HG02852 (cell line): Measurements from ENCODE around the gene MAPK8IP1.
"Not testable (repeated sequence)": the region's sequence is repeated elsewhere in the genome, so short reads cannot be mapped to it uniquely, and the experiment has no call there.

Experiments
- ATAC-seq: cut with Tn5 transposase; IDR thresholded peaks from one replicate; pipeline ENCODE4 v1.9.1; 2021; ENCODE audit warnings: mild to moderate bottlenecking, moderate library complexity; ENCODE audit not compliant: unreplicated experiment

The MAPK8IP1 gene

DNA sequence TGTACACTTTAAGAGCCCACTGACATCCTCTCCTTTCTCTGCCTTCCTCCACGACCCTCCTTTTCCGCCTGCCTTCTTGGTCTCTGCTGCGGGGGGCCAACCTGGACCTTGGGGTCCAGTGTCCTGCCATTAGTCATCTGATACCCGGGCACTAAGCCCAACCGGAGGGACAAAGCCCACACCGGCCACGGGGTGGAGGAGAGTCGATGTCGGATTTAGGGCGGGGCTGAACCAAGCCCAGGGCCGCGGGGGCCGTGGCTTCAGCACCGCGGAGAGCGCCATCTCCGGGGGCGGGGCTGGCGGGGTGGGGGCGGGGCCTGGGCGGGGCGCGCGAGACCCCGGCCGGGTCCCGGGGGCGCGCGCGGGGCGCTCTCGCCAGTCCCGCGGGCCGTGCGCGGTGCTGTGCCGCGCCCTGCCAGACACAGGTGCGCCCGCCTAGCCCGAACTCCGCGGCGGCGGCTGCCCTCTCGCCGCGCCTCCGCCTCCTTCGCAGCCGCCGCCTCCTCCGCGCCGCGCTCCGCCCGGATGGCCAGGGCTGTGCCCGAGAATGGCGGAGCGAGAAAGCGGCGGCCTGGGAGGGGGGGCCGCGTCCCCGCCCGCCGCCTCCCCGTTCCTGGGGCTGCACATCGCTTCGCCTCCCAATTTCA is at the start of gene MAPK8IP1:
Gene MAPK8IP1, plus strand, starts transcription at position 378 of the 647 bp plus-strand sequence. Its CDS starts 170 bp downstream, at position 548.
- peak; percentile 66 for ATAC-seq

DNA sequence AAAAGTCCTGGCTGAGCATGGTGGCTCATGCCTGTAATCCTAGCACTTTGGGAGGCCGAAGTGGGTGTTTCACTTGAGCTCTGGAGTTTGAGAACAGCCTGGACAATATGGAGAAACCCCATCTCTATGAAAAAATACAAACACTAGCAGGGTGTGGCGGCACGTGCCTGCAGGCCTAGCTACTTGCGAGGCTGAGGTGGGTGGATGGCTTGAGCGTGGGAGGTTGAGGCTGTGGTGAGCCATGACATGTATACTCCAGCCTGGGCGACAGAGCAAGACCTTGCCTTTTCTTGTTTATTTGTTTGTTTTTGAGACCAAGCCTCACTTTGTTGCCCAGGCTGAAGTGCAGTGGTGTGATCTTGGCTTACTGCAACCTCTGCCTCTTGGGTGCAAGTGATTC is 46.2 kb upstream of the MAPK8IP1 start:
- no peak for ATAC-seq

DNA sequence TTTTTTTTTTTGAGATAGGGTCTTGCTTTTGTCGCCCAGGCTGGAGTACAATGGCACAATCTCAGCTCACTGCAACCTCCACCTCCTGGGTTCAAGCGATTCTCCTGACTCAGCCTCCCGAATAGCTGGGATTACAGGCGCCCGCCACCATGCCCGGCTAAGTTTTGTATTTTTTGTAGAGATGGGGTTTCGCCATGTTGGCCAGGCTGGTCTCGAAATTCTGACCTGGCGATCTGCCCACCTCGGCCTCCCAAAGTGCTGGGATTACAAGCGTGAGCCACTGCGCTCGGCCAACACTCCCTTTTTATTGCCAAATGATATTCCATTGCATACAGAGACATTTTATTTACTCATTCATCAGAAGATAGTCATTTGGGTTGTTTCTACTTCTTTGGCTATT is 45.2 kb upstream of the MAPK8IP1 start:
- not testable (repeated sequence) for ATAC-seq

DNA sequence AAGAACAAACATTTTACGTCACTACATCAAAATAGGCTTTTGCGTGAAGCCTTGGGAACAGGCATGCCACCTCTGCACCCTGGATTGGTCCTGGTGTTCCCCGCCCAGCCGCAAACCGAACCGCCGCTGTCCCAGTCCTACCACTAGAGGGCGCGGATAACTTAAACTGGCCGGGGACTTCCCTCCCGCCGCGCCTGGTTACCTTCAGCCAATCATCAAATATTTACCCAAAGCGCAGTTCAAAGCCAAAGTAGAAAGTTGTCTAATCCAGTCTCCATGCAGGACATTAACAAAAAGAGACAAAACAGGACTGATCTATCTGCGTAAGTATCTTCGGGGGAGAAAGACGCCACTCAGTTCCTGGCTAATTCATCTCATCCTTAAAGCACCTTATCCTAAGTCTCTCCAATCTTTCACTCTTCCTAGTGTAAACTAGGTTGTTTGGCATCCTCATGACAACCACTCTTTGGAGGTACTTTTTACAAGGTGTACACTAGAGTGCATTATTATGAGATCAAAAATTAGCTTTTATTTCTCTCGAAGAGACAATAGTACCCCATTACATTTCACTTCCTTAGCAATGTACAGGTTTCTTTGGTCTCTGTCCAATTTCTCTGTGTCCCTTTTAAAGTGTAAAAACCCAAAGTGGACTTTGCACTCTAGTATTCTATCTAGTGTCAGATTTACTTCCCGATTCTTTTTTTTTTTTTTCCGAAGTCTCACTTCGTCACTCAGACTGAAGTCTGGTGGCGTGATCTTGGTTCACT is 42.1 kb upstream of the MAPK8IP1 start:
- no peak for ATAC-seq

DNA sequence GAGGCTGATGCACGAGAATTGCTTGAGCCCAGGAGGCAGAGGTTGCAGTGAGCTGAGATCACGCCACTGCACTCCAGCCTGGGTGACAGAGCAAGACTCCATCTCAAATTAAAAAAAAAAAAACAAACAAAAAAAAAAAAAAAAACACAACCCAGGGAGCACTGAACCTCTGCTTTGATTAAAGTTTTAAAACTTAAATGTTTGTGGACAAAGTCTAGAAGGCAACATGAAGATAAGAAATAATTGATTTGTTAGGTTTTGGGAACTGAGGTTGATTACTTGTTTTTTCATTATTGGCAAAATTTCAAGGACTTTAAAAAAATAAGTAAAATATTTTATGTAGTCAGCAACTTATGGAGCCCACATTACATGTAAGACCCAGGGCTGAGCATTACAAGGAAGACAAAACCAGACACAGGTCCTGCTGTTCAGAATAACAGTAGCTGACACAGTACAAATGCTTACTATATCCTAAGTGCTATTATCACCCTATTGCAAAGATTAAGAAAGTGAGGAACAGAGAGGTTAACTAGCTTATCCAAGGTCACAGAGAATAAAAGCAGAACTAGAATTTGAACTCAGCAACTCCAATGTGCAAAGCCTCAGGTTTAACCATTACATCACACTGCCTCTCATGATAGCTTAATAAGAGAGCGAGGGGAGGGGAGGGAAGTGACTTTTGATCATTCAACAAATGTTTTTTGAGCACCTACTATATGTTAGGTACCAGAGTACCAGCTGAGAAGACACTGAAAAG is 40.5 kb upstream of the MAPK8IP1 start:
- no peak for ATAC-seq

DNA sequence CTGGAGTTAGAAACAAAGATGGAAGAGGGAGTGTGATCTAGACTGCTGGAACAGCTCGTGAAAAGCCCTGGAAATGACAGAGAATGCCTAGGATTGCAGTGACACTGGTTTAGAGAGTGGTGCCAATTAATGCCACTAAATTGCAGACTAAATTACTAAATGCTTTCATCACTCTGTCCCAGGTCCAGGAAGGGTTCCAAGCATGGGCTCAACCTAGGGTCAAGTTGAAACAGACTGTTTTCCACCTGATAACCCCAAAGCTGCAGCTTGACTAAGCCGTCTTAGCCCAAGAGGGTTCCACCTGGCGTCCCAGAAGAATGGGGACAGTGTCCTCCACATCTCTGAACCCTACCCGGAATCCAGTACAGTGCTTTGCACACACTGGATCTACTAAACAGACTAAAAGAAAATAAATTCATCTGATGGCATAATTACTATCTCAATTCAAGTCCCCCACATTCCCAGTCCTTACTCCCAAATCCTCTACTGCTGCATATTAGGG is 39.2 kb upstream of the MAPK8IP1 start:
- ATAC-seq: no peak

DNA sequence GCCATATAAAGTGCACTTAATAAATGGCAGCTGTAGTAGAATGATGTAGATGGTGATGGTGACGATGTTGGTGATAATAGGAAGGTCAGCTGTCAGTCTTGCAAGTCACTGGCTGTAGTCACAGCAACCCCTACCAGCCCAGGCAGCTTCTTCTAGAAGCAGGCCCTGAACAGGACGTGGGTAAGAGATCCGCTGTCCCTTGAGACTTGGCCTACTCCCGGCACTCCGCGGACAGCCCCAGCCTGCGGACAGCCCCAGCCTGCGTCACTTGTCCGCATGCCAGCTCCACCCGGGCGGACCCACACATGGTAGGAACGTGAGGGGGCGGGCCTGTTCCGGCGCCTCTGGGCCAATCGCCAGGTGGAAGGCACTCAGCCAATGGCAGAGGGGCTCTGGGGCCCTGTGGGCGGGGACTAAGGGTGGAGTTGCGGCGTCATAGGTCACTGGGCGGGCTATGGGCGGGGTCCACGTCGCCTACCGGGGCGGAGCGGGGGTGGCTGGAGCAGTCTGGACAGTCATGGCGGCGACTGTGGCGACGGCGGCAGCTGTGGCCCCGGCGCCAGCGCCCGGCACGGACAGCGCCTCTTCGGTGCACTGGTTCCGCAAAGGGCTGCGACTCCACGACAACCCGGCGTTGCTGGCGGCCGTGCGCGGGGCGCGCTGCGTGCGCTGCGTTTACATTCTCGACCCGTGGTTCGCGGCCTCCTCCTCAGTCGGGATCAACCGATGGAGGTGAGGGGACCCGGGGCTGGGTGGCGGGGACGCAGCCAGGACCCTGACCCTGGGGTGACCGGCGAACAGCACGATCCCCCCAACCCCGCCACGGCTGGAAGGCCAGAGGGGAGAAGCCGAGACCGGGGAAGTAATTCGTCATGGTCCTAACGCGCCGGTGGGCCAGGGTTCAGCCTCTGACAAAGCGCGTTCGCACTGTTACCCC is 38.2 kb upstream of the MAPK8IP1 start, which contains the start of gene CRY2:
Gene CRY2, plus strand, starts transcription at position 502 of the 937 bp plus-strand sequence. Its CDS starts 16 bp downstream, at position 518.
- ATAC-seq: peak; percentile 90

DNA sequence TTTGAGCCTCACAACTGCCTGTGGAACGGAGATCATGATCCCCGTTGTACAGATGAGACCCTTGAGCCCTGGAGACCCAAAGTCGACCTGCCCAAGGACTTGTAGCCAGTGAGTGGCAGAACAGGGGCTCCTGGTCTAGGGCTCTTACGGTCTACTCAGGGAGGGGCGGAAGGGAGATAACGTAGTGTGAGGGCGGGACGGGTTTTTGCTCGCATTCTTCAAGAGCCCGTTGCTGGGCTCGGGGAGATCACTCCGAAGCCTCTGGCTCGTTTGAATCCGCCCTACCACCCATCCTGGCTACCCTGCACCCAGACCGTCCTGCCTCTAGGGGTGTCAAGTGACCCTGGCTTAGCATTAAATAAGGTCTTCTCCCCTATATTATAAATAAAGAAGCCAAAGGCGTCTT is 37.5 kb upstream of the MAPK8IP1 start:
- peak; percentile 16 for ATAC-seq

DNA sequence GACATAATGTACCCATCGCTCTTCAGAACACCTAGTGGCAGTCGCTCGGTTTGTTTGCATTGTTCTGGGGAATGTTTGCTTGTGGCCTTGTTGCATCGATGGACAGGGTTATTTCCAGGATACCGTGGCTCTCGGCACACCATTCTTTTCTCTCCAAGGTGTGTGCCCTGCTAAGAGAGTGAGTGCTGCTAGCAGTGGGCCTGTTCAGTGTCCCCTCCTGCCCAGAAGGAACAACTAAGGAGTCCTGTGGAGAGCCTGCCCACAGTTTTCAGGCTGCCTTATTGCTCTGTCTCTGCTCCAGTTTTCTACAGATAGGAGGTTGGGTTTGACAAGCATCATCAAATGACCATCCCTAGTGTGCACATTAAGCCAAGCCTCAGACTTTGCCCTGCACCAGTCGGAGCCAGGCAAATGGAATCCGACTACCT is 36.8 kb upstream of the MAPK8IP1 start:
- no peak for ATAC-seq

DNA sequence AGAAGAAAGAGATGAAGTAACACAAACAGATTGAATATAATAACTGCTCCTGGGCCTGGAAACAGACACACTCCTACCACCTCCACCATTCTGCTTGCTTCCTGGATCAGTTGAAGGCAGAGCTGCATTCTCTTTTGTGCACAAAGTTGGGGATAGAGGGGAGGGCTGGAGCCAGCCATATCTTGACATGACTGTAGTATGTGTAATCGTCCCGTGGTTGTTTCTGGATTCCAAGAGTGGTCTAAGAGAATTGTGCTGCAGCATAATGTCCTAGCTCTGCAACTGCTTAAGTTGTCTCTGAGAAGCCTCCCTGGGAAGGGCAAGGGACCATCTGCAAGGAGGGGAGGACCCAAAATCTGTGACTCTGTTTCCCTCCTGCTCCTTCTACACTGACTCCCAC is 35.0 kb upstream of the MAPK8IP1 start:
- ATAC-seq: no peak

DNA sequence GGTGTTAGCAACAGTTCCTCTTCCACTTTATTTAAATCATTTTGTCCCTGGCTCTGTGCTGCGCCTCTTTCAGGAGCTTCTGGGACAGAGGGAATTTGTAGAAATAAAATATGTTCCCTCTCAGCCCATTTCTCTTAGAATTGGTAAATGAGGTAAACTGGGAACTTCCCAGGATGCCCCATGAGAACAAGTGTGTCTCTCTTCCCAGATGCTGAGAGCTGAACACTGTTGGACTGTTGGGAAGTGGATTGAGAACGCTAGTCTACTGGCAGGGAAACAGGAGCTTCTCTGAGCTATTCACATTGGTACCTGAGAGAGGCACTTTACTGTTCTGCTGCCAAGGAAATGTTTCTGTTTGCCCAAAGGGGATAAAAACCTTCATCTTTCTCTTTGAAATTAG is 34.2 kb upstream of the MAPK8IP1 start:
- ATAC-seq: no peak

DNA sequence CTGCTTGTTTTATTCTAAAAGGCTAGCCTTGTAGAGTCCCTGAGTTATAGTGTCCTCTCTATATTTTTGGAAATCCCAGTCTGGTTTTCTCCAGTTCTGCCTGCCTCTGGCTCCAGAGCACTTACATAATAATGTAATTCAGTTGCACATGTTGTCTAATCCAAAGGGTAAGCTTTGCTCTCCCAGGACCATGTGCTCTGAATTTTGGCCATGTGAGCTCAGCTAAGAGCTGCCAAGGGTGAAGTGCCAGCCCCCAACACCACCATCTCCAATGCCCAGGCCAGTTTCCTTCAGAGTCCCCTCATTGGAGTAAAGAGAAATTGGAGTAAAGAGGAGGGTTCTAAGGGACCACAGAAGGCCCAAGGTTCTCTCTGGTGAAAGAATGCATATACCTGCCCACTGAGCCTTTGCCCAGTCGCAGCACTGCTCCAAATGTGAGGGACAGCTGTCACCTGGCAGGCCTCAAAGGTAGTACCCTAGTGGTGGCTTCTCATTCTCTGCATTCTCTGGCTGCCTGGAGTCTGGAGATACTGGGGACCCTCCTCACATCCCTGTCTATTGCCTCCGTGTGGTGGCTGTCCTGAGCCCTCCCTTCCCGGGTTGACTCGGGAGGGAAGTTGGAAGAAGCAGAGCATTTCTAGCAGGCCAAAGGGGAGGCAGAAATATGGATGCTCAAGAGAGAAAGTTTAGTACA is 33.3 kb upstream of the MAPK8IP1 start:
- ATAC-seq: peak; percentile 15

DNA sequence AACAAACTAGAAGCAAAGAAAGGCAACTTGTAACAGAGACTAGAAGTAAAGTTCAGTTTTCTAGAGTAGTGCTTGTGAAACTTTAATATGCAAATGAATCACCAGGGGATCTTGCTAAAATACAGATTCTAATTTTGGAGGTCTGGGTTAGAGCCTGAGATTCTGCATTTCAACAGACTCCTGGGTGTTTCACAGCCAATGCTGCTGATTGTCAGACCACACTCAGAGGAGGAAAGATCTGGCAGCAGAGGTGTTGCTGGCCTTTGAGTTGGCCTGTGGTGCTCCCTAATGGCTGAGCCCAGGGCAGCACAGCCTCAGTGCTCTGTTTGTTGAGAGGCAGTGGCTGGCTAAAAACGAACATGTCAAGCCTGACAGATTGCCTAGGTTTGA is 32.7 kb upstream of the MAPK8IP1 start:
- peak; percentile 47 for ATAC-seq

DNA sequence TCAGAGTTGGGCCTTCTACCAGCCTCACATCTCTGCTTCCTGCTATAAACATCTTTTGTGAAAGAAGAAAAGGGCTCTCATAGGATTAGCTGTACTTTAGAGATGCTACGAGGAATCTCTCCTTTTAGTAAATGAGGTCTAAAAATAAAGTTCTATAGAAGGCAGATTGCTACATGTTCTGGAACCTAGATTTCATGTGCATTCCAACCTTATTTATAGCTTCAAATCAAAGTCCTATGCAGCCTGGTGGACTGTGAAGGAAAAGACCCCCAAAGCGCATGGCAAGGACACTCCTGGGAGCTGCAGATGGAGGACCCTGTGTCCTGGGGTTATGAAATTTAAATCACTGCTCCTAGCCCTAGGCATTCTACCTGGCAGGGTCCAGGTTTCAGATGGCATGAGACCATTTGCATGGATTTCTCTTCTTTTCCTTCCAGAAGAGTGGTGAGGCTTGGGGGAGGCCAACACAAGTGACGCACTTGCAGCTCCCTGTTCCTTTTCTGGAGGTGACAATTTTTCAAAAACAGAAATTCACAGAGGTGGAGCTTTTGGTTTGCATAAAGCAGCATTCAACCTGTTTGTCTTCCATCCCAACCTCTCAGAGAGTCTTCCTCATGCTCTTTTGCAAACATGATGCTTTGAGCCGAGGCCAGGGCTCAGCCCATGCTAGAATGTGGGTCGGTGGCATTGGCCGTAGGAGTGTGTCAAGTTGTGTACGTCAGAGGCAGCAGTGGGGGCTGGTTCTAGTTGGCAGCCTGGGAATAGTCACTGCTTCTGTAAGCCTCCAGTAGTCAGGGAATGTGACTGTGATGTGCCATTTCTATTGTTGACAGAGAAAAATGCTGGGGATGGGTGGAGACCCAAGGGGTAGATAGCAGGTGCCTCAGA is 31.9 kb upstream of the MAPK8IP1 start:
- no peak for ATAC-seq

DNA sequence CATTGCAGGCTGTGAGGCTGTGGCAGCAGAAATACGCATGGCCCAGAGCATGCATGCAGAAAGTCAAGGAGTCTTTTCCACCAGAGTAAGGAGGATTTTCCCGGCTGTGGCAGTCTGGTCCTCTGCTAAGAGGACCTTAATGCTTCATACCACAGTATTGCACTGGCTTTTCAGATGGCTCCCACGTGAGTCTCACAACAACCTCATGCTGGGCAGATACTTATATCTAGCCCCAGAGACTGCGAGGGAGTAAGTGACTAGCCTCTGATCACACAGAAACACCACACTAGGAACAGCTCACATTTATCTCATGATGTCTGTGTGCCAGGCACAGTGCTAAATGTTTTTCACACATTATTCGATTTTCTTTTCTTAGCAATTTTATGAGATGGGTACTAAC is 30.1 kb upstream of the MAPK8IP1 start:
- no peak for ATAC-seq

DNA sequence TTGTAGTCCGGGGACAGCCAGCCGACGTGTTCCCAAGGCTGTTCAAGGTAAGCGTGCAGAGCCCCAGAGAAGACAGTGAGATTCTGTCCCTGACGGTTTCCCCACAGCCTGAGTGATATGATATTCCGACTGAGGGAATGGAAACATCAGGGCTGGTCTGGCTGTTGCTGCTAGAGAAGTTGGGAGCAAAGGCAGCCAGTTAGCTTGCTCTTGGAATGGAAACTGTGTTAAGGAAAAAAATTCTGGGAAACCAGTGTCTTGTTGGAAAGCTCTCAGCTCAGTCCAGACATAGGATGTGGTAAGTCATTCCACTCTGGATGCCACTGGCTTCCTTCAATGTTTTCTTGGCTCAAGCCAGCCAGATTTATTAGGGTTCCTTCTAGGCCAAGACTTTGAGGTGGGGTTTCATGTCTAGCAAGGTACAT is 29.4 kb upstream of the MAPK8IP1 start:
- ATAC-seq: no peak

DNA sequence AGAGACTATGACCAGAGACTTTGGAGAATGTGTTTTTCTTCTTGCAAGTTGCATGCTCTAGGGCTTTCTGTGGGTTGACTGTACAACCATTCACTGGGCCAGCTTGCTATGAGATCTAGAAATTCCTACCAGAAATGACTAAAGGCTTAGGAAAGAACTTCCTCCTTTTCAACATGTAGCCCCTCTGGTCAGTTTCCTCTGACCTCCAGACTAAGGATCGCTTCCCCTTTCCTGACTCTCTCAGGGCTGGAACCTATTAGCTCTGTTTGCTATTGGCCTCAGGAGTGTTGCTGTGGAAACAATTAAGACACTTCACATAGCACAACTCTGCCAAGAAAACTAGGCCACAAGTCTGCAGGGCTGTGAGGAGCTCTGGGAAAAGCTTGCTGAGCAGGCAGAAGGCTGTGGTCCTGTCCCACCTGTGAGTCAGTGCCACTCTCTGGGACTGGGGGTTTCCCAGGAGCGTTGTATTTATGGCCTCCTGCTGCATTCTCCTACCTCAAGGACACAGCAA is 27.4 kb upstream of the MAPK8IP1 start:
- no peak for ATAC-seq

DNA sequence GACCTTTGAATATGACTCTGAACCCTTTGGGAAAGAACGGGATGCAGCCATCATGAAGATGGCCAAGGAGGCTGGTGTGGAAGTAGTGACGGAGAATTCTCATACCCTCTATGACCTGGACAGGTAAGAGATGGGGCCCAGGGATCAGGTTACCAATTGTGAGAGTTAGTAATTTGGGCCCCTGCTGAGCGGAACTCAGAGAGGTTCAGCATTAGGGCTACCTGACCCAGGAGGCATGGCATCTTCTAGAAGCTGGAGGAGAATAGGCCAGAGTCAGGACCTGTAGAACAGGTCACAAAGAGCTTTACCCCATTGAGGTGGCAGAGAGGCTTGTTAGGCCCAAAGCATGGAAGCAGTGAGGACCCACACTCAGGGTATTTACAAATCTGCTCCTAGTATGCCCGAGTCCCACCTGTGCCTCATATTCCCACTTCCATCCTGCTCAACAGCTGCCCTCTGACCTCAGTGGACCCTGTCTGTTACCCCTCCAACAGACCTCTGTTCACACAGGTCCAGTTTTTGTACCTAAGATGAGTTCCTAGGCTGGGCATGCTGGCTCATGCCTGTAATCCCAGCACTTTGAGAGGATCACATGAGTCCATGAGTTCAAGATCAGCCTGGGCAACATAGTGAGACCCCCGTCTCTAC is 26.6 kb upstream of the MAPK8IP1 start:
- no peak for ATAC-seq
